GM21390 (cell line): ENCODE results near the gene STARD13.

Experiments used
- ATAC-seq: cut with Tn5 transposase; IDR thresholded peaks from one replicate; pipeline ENCODE4 v1.9.1; 2021; ENCODE audit not compliant: unreplicated experiment

Gene STARD13

DNA sequence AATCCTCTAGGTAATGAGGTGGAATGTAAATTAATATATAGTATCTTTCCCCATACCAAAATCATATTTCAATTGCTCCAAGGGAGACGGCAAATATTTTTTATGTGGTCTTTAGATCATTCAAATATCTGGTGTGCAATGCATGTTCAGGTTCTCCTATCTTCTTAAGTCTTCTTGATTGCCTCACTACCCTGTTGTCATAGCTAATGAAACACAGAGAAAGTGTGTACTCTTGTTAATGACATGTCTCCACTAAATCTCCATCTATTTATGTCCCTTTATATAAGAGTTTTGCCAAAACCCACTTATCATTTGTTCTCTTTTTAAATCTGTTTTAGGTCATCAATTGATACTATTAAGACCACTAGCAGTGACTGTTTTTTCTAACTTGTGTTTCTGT is 6.6 kb downstream of the STARD13 start:
- ATAC-seq, result no peak

- ATAC-seq, result no peak
These were observed 7.6 kb downstream of the STARD13 start for GRCh38 chr13:33277946-33278345.

GRCh38 chr13:33277037-33277740 is 8.4 kb downstream of the STARD13 start:
- ATAC-seq, result no peak

DNA sequence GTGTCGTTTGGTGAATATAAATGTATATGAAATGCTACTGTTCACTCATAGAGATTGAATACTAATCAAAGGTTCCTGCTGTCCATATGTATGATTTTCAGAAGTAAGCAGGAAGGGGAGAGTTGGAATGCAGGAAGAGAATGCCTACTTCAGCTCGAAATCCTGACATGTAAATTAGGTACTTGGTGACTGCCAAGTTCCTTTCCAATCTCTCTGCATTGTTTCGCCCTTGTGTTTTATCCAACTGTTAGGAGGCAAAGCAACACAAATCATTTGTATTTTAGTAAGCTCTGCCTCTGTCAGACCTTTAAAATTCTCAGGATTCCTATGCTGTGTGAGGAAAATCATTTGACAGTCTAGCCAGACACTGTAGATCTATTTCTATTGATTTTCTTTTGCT is 9.0 kb downstream of the STARD13 start:
- no peak for ATAC-seq

- ATAC-seq, result no peak
These were observed 9.6 kb downstream of the STARD13 start for GRCh38 chr13:33275916-33276315.

GRCh38 chr13:33274264-33274663 is 11.3 kb downstream of the STARD13 start:
- ATAC-seq, result no peak

DNA sequence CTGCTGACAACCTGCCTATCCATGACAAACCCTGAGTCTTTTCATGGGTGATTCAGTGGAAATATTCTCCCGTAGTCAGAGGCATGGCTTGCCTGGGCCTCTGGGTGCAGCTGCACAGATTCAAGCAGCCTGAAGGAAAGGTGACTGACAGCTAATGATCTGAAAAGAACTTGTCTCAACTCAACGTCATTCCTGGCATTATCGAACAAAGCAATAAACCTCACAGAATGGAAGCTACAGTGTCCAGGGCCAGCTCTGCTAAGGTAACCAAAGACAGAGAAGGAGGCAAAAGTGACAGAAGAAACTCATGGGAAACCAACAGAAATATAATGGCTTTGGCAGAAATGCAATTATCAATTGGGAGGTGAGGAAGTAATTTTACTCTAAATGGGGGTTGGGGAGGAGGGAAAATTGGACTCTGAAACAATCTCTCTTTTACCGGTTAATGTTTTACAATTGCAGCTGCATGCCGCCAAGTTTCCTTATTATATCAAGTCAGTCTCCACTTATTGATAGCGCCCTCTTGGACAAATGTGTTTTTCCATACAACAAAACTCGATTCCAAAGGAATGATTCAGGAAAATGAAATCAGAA is 12.9 kb downstream of the STARD13 start:
- no peak for ATAC-seq

DNA sequence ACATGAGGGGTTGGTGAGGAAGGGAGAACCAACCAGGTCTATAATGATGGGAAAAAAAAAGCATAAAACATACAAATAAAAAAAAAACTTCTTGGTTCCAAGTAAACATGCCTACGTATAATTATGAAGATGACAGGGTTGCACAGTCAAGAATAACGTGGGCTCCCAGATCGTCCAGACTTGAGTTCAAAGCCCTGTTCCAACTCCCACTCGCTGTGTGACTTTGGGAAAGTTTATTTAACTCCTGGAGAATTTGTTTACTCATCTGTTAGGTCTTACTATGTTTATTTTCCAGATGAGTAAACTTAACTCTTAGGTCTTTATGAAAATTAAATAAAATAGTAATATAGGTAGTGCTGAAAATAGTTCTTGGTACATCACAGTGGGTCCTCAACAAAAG is 13.8 kb downstream of the STARD13 start:
- ATAC-seq, result no peak

DNA sequence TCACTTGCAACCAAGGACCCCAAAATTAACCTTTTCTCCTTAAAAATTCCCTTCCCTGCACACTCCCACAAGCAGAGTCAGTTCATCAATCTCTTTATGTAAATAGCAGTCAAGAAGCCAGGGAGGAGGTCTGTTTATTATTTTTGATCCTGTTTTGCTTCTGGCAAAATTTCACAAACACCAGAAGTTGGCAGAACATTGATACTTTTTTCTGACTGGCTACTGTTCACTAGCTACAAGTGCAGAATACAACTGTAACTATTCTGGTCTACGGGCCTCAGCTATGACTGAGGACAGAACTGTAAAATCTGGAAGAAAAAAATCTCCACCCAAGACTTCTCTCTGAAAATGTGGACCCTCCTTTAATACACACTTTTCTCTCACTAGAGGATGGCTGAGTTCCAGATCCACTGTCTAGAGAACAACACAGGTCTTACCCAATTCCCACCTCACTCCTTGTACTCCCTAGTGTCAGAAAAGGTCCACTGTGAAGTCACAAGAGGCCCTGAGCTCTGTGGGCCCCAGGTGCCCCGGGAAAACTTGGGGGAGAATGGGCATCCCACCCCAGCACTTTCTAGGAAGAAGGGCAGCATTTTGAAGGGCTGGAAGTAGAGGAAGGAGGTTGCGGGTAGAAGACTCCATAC is 14.5 kb downstream of the STARD13 start:
- ATAC-seq, result no peak

DNA sequence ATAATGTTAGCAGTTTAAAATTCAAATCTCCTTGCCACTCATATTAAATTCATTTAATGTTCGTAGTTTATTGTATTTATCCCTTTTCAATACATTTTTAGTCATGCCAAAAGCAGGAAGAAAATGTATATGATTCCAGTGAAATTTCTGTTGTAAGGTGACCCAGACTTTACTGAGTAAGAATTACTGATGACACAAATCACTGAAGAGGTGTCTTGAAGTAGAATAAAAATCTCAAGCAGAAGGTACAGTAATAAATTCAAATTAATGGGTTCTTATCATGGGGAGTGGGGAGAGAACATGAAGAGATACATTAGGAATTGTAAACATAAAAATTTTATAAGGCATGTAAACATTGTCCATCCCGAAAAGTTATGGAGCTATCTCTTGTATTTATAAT is 19.9 kb downstream of the STARD13 start:
- ATAC-seq, result no peak

GRCh38 chr13:33265133-33265532 is 20.4 kb downstream of the STARD13 start:
- ATAC-seq, result no peak

- ATAC-seq, result no peak
These were observed 21.0 kb downstream of the STARD13 start for GRCh38 chr13:33264620-33264978.

DNA sequence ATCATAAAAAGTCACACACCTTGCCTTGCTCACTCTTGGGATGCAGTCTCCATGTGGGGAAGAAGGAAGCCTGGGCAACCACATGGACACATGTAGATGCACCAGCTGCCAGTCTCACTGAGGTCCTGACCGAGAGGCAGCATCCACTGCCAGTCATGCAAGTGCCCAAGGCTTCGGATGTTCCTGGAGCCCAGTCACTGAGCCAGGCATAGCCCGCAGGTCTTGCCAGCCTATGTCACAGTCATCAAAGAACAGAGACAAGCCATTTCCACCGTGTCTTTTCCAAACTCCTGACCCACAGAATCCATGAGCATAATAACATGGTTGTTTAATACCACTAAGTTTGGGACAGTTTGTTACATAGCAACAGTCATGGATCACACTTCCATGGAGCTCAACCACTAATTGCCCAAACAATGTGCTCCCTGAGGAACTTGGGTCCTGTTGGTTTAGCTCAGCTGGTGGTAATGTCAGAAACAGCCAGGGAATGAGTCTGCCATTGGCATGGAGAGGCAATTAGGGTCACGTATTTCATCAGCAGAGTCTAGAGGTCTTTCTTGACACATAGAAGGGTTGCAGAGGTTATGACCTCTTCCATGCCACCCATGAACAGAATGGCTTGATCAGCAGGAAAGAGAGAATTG is 21.5 kb downstream of the STARD13 start:
- no peak for ATAC-seq

DNA sequence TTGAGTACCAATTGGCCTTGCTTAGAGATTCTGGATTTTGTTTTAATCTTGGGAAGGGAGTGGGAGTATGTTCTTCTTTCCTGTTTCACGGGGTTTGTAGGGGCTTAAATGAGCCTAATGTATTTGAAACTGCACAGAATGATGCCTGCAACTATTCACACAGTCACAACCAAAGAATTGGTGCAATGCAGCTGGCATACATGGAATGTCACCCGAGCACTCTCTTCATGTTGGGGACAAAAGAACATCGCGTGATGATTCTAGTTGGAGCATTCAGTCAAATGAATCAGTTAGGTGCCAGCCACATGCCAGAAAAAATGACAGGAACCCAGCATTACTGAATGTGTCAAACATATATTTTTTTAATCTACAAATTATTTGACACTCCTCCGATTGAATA is 22.1 kb downstream of the STARD13 start:
- ATAC-seq, result no peak

GRCh38 chr13:33262997-33263396 is 22.6 kb downstream of the STARD13 start:
- ATAC-seq, result no peak

GRCh38 chr13:33262594-33262993 is 23.0 kb downstream of the STARD13 start:
- ATAC-seq, result no peak

- ATAC-seq, result no peak
These were observed 23.5 kb downstream of the STARD13 start for GRCh38 chr13:33262062-33262487.

GRCh38 chr13:33261387-33262061 is 24.0 kb downstream of the STARD13 start:
- ATAC-seq, result no peak

- ATAC-seq, result no peak
These were observed 25.1 kb downstream of the STARD13 start for GRCh38 chr13:33260168-33261098.

DNA sequence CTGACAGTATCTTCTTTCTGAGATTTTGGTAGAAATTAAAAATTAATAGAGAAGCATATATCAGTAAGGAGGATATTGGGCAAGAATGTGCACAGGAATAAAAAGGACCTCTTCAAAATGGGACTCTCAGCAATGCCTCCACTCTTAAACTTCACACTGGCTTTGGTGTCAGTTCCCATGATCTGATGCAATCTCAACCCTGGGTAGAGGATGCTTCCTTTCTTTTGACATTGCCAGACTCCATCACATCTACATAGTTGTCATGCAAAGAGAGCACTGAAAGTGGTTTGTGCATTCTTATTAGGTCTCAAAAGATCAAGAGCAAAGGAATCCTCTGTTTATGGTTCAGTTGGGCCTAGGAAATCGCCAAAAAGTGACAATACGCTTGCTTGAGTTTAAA is 26.3 kb downstream of the STARD13 start:
- ATAC-seq, result no peak
